ENCODE measurements around the gene APOE. TPM values are rescaled to one million over a fixed set of nuclear protein-coding genes. Genes with fewer than 3 reads are reported as not detected.

APOE gene
- total and polyA plus RNA-seq, 2 experiments from 2014 or later, result 1,133 to 1,438 TPM

DNA sequence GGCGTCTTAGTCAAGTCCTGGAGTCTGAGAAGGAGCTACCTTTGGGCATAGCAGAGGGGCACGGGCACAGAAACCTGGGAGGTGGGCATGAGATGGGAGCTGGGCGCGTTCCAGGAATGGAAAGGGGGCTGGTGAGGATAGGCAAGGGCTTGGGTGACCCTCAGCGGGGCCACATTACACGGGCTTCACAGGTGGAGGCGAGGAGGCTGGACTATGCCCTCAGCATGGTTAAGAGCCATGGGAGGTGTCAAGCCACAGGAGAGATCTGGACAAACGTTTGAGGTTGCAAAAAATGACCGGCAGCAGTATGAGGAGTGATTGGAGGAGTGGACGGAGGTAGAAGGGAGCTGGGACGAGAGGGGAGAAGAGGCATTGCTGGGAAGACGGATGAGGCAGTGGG lies 38.0 kb upstream of the APOE start:
- H3F3A ChIP-seq (replicated peaks; ENCODE audit: low read depth), result 0 out of 2 replicates have a peak, but pooled peaks cover 9% of the 10 kb centered on the region
- Mint-ChIP-seq H3K27me3 (ENCODE audit: insufficient read depth, low read depth, poor library complexity) (peaks cover 10% of the 10 kb centered on the region), H3K4me3 (no peak overlapping the region), H3K36me3 (ENCODE audit: low read depth) (peaks cover 62% of the 10 kb centered on the region), H3K27ac (no peak overlapping the region), H3K9me3 (no peaks in the 10 kb centered on the region), H3K4me1 (no peaks in the 10 kb centered on the region)
- H3K9me2 ChIP-seq (ENCODE audit: insufficient read depth), result no peaks in the 10 kb centered on the region
- no peak overlapping the region for H2AFZ ChIP-seq
- H3K4me1 ChIP-seq (ENCODE audit: insufficient read depth), result no peaks in the 10 kb centered on the region
- H3K27me3 ChIP-seq (ENCODE audit: insufficient read depth), result no peaks in the 10 kb centered on the region
- TF ChIP-seq EZH2phosphoT487 (IDR thresholded peaks at IDR 0.05; ENCODE audit: unreplicated experiment) (no peak), POLR2AphosphoS5 (IDR thresholded peaks at IDR 0.05; ENCODE audit: low read depth) (no peak), ZNF331 (CRISPR knock-in tag; IDR thresholded peaks at IDR 0.05; ENCODE audit: low read depth) (no peak), NANOG (IDR thresholded peaks at IDR 0.05; ENCODE audit: borderline replicate concordance) (no peak), EZH2 (IDR thresholded peaks at IDR 0.05; ENCODE audit: low read depth, unreplicated experiment) (no peak), CREB1 (CRISPR knock-in tag; IDR thresholded peaks at IDR 0.05; ENCODE audit: low read depth) (no peak), JUNB (IDR thresholded peaks at IDR 0.05; ENCODE audit: unreplicated experiment) (no peak), STAT1 (IDR thresholded peaks at IDR 0.05; ENCODE audit: unreplicated experiment) (no peak), ZNF114 (CRISPR knock-in tag; IDR thresholded peaks at IDR 0.05) (no peak)
- TF ChIP-seq, protein P1, sequence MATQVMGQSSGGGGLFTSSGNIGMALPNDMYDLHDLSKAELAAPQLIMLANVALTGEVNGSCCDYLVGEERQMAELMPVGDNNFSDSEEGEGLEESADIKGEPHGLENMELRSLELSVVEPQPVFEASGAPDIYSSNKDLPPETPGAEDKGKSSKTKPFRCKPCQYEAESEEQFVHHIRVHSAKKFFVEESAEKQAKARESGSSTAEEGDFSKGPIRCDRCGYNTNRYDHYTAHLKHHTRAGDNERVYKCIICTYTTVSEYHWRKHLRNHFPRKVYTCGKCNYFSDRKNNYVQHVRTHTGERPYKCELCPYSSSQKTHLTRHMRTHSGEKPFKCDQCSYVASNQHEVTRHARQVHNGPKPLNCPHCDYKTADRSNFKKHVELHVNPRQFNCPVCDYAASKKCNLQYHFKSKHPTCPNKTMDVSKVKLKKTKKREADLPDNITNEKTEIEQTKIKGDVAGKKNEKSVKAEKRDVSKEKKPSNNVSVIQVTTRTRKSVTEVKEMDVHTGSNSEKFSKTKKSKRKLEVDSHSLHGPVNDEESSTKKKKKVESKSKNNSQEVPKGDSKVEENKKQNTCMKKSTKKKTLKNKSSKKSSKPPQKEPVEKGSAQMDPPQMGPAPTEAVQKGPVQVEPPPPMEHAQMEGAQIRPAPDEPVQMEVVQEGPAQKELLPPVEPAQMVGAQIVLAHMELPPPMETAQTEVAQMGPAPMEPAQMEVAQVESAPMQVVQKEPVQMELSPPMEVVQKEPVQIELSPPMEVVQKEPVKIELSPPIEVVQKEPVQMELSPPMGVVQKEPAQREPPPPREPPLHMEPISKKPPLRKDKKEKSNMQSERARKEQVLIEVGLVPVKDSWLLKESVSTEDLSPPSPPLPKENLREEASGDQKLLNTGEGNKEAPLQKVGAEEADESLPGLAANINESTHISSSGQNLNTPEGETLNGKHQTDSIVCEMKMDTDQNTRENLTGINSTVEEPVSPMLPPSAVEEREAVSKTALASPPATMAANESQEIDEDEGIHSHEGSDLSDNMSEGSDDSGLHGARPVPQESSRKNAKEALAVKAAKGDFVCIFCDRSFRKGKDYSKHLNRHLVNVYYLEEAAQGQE (IDR thresholded peaks at IDR 0.05; ENCODE audit: unreplicated experiment), result no peak
- TF ChIP-seq, protein P2, sequence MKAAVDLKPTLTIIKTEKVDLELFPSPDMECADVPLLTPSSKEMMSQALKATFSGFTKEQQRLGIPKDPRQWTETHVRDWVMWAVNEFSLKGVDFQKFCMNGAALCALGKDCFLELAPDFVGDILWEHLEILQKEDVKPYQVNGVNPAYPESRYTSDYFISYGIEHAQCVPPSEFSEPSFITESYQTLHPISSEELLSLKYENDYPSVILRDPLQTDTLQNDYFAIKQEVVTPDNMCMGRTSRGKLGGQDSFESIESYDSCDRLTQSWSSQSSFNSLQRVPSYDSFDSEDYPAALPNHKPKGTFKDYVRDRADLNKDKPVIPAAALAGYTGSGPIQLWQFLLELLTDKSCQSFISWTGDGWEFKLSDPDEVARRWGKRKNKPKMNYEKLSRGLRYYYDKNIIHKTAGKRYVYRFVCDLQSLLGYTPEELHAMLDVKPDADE (IDR thresholded peaks at IDR 0.05), result no peak
- TF ChIP-seq, protein P3, sequence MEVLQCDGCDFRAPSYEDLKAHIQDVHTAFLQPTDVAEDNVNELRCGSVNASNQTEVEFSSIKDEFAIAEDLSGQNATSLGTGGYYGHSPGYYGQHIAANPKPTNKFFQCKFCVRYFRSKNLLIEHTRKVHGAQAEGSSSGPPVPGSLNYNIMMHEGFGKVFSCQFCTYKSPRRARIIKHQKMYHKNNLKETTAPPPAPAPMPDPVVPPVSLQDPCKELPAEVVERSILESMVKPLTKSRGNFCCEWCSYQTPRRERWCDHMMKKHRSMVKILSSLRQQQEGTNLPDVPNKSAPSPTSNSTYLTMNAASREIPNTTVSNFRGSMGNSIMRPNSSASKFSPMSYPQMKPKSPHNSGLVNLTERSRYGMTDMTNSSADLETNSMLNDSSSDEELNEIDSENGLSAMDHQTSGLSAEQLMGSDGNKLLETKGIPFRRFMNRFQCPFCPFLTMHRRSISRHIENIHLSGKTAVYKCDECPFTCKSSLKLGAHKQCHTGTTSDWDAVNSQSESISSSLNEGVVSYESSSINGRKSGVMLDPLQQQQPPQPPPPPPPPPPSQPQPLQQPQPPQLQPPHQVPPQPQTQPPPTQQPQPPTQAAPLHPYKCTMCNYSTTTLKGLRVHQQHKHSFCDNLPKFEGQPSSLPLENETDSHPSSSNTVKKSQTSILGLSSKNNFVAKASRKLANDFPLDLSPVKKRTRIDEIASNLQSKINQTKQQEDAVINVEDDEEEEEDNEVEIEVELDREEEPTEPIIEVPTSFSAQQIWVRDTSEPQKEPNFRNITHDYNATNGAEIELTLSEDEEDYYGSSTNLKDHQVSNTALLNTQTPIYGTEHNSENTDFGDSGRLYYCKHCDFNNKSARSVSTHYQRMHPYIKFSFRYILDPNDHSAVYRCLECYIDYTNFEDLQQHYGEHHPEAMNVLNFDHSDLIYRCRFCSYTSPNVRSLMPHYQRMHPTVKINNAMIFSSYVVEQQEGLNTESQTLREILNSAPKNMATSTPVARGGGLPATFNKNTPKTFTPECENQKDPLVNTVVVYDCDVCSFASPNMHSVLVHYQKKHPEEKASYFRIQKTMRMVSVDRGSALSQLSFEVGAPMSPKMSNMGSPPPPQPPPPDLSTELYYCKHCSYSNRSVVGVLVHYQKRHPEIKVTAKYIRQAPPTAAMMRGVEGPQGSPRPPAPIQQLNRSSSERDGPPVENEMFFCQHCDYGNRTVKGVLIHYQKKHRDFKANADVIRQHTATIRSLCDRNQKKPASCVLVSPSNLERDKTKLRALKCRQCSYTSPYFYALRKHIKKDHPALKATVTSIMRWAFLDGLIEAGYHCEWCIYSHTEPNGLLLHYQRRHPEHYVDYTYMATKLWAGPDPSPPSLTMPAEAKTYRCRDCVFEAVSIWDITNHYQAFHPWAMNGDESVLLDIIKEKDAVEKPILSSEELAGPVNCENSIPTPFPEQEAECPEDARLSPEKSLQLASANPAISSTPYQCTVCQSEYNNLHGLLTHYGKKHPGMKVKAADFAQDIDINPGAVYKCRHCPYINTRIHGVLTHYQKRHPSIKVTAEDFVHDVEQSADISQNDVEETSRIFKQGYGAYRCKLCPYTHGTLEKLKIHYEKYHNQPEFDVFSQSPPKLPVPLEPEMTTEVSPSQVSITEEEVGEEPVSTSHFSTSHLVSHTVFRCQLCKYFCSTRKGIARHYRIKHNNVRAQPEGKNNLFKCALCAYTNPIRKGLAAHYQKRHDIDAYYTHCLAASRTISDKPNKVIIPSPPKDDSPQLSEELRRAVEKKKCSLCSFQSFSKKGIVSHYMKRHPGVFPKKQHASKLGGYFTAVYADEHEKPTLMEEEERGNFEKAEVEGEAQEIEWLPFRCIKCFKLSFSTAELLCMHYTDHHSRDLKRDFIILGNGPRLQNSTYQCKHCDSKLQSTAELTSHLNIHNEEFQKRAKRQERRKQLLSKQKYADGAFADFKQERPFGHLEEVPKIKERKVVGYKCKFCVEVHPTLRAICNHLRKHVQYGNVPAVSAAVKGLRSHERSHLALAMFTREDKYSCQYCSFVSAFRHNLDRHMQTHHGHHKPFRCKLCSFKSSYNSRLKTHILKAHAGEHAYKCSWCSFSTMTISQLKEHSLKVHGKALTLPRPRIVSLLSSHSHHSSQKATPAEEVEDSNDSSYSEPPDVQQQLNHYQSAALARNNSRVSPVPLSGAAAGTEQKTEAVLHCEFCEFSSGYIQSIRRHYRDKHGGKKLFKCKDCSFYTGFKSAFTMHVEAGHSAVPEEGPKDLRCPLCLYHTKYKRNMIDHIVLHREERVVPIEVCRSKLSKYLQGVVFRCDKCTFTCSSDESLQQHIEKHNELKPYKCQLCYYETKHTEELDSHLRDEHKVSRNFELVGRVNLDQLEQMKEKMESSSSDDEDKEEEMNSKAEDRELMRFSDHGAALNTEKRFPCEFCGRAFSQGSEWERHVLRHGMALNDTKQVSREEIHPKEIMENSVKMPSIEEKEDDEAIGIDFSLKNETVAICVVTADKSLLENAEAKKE (CRISPR knock-in tag; IDR thresholded peaks at IDR 0.05), result no peak
- H3K79me2 ChIP-seq (replicated peaks; ENCODE audit: insufficient read depth), result peaks cover 10% of the 10 kb centered on the region
- H4K20me1 ChIP-seq (replicated peaks; ENCODE audit: insufficient read depth), result peaks cover 21% of the 10 kb centered on the region
- H3K4me3 ChIP-seq, result no peak overlapping the region
- DNase-seq (ENCODE audit: low spot score) (no peak), ATAC-seq (no peak)
- H3K27ac ChIP-seq (ENCODE audit: low read depth), result 0 out of 2 replicates have a peak overlapping the region, but pooled peaks have one; percentile 14
- H3K36me3 ChIP-seq (ENCODE audit: insufficient read depth), result peaks cover 18% of the 10 kb centered on the region
- no peak overlapping the region for H3K4me2 ChIP-seq

All from GM23338 (cell line).